Right kidney (tissue), 1 donor: ENCODE data around the gene EHMT1.
"Not testable (repeated sequence)": the region's sequence is repeated elsewhere in the genome, so short reads cannot be mapped to it uniquely, and the experiment has no call there.

Experiments used
- DNase-seq: peaks from one replicate; pipeline ENCODE4 v3.0.0-alpha.2; 2016

EHMT1 gene

DNA sequence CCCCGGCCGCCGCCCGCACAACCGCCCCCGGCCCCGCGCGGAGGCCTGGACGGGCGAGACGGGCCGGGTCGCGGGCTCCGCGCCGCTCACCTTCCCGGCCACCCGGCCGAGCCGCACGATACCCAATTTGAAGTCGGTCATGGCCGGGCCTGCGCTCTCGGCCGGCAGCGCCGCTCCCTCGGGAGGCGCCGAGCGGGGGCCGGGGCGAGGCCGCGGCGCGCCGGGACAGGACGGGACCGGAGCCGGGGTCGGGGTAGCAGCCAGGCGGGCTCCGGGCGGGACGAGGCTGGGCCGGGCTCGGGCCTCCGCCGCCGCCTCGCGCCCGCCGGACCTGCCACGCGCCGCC lies 28.7 kb upstream of the EHMT1 start:
- no peak for DNase-seq

DNA sequence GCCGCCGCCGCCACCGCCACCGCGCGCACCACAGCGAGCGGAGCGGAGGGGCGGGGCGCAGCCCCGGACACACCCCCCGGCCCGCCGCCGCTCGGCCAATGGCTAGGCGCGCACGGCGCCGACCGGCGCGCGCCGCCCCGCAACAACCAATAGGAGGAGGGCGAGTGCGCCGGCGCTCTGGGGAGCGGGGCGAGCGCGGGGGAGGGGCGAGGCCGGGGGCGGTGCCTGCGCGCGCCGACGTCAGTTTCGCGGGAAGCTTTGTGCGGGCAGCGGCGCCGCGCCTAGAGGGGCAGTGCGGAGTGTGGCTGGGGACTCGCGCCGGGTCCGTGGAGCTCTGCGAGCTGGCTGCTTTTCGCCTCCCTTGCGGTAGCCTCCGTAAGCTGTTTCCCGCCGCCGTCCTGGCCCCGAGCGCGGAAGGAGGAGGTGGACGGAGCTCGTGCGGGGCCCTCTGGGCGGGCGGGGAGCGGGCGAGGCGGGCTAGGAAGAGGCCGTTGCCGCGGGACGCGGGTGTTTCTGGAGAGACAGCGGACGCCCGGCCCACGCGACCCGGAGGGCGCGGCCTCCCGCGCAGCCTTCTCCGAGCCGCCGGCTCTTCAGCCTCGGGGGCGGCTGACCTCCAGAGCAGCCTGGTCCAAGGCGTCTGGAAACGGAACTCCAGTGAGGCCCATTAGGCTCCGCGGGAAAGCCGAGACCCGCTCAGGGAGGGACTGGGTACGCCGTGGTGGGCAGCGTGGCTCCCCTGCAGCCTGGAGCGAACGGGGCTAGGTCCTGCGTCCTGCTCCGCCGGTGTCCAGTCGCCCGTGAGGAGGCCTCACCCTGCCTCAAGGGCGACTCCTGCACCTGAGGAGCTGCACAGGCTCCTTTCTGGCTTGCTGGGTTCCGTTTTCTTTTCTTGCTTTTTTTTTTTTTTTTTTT lies 28.1 kb upstream of the EHMT1 start, which contains the start of gene ZMYND19:
Gene ZMYND19 (minus strand): TSS at position 44 of the 915 bp plus-strand sequence. CDS start 249 bp downstream, outside the sequence.
- DNase-seq = peak; percentile 89

GRCh38 chr9:137592767-137593166 lies 26.0 kb upstream of the EHMT1 start:
- no peak for DNase-seq

GRCh38 chr9:137593176-137593575 lies 25.6 kb upstream of the EHMT1 start:
- DNase-seq = no peak

- not testable (repeated sequence) for DNase-seq
These were observed 22.2 kb upstream of the EHMT1 start for GRCh38 chr9:137596577-137596976.

DNA sequence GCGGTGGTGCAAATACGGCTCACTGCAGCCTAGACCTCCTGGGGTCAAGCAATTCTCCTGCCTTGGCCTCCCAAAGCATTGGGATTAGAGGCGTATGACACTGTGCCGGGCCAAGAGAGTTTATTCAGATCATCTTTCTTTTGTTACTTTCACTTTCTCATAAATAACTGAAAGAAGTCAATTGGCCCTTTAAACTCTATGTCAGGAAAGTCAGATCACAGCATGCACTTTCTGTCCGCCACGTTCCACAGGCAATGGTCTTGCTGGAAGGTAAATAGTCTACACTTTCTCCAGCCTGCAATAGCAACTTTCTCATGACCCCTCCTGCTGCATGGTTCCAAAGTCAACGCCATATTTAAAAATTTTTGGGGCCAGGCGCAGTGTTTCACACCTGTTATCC lies 19.9 kb upstream of the EHMT1 start:
- DNase-seq = no peak

- DNase-seq = no peak
These were observed 16.1 kb upstream of the EHMT1 start for GRCh38 chr9:137602661-137603060.

GRCh38 chr9:137603879-137604278 lies 14.9 kb upstream of the EHMT1 start:
- DNase-seq = no peak

DNA sequence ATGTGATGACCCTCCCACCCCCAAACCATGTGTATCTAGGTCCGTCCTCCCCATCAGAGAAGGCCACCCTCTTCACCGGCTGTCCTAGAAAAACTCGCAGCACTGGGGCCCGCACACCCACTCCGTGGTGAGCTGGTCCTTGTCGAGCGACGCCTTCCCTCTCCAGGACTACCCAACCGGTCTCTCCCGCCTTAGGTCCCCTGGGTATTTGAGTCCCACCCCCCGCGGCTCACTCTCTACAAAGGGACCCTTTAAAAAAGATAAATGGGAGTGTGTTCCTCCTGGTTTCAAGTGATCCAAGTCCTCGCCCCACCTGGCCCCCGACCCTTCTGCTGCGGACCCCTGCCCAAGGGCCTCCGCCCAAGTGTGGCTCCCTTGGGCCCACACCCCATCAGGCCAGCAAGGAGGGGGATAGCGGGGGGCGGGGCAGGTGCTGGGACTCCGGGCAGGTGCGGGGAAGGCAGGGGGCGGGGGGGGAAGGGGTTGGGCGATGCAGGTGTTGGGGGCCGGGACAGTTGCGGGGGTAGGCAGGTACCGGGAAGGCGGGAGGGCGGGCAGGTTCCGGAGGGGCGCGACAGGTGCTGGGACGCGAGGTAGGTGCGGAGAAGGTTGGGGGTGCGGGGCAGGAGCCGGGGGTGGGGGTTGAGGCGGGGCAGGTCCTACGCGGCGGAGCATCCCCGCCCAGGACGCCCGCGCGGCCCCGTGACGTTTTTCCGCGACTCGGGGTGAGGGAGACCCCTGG lies 14.3 kb upstream of the EHMT1 start:
- DNase-seq = peak; percentile 34

GRCh38 chr9:137605121-137606004 lies 13.4 kb upstream of the EHMT1 start, which contains the start of gene ARRDC1:
Gene ARRDC1, plus strand, starts transcription at chr9:137605686. Its CDS starts 32 bp downstream, at chr9:137605718.
- peak; percentile 89 for DNase-seq

- DNase-seq = no peak
These were observed 12.7 kb upstream of the EHMT1 start for GRCh38 chr9:137606005-137606621.

GRCh38 chr9:137606734-137607138 lies 12.1 kb upstream of the EHMT1 start:
- DNase-seq = no peak

DNA sequence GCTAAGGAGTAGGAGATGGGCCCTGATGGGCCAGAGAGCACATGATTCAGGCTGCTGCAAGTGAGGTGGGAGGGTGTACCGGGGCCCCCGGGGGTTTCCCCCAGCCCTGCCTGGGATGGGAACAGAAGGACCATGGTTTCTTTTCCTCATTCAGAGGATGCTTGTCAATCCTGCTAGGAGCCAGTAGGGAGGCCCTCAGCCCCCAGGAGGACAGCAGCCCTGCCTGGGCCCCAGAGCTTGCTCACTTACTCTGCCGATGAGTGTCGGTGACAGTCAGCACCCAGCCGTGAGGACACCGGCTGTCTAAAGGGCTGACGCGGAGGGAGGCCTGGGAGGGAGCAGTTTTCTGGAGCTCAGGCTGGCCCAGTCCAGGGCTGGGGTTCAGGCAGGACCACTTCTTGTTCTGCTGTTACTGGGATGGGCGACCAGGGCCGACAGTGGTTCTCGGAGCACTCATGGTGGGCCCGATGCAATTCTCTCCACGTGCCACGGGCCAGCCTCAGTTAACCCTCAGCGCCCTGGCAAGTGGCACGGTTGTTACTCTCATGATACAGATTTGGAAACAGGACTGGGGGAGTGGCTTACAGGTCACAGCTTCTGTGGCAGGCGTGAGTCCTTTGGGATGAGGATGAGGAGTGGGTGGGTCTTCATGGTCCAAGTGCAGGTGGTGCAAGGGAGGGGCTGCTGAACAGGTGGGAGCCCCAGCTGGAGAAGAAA lies 11.5 kb upstream of the EHMT1 start:
- peak; percentile 35 for DNase-seq

- DNase-seq = no peak
These were observed 7.9 kb upstream of the EHMT1 start for GRCh38 chr9:137610944-137611343.

DNA sequence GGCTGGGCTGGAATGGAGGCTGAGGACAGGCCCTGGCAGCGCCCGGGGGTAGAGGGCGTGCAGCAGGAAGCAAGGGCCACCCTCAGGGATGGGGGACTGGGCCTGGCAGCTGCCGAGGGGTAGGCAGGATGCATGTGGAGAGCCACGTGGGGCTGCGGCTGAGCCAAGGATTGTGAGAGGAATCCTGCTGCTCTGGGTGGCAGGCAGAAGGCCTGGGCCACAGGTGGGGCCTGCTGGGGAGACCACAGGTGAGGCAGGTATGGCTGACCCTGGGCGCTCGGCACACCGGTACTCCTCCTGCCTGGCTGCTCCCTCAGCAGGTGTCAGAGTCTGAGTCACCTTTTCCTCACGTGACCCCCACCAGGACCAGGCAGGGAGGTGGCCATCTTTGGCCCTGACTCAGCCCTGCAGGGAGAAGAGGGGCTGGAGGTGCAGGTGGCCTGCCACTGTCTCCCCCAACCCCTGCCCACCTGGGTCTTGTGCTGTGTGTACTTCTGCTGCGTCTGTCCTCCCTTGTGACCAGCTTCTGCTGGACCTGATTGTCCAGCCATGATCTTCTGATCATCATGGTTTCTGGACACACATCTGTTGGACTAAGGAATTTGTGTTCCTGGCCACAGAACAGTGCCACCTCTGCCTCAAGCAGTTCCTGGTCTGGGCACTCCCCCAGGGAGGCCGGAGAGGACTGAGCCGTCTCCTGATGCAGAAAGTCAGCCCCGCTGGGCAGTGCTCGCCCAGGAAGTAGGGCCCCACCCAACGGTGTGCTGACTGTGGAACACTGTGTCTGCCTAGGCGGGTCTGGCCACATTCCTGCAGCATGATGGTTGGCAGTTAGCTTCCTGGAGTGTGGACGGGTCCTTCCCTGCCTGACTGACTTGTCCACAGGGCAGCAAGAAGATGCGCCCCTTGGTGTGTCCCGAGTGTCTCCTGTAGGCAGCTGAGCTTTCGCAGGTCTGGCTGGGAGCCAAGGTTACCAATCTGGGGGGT lies 6.9 kb upstream of the EHMT1 start:
- peak; percentile 22 for DNase-seq

DNA sequence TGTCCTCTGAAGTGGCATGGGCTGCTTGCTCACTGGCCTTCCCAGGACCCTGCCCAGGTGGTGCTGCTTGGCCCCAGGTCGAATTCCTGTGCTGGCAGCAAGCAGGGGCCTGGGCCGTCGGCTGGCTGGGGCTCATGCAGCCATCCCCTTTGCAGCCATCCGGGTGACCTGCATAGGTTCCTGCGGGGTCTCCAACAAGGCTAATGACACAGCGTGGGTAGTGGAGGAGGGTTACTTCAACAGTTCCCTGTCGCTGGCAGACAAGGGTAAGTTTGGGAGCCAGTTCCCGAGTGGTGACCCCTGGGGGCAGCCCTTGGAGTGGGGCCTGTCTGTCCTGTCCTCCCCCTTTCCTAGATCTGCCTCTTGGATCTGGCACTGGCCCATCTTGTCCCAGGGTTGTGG lies 6.1 kb upstream of the EHMT1 start:
- DNase-seq = no peak

GRCh38 chr9:137613259-137613658 lies 5.5 kb upstream of the EHMT1 start:
- no peak for DNase-seq

DNA sequence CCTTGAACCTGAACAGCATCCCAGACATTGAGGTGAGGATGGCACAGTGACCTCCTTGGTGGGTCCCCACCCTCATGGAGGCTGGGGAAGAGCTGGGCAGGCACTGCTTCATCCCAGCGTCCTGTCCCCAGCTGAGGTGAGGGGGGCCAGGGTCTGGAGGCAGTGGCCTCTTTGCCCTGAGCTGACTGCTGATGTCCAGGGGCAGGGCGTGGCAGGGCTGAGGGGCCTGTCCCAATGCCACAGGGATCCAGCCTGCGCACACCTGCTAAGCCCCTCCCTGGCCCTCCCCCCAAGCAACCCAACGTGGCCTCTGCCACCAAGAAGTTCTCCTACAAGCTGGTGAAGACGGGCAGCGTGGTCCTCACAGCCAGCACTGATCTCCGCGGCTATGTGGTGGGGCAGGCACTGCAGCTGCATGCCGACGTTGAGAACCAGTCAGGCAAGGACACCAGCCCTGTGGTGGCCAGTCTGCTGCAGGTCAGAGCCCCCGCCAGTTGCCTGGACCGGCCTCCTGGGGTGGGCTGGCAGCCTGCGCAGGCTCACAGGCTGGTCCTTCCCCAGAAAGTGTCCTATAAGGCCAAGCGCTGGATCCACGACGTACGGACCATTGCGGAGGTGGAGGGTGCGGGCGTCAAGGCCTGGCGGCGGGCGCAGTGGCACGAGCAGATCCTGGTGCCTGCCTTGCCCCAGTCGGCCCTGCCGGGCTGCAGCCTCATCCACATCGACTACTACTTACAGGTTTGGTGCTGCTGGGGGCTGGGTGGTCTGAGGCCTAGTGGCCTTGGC lies 4.9 kb upstream of the EHMT1 start:
- no peak for DNase-seq
